CD8-positive, alpha-beta memory T cell (primary cell): ENCODE measurements around the gene PREX1. TPM values are rescaled to one million over a fixed set of nuclear protein-coding genes. Genes with fewer than 3 reads are reported as not detected.

Source experiments
- CTCF ChIA-PET: fragments of 350-600 bp; sonication (Branson Sonifier 250); formaldehyde crosslinking; loops from one replicate; lab custom pipeline; 2021; ENCODE audit warnings: antibody characterized with exemption; lab: Charles Lee
- POLR2A ChIA-PET: fragments of 350-600 bp; sonication (Branson Sonifier 250); formaldehyde crosslinking; loops from one replicate; lab custom pipeline; 2021; ENCODE audit warnings: antibody characterized with exemption; lab: Charles Lee
- DNase-seq, 5 donors: peaks; one replicate each; pipeline versions ENCODE4 v3.0.0 to v3.0.0-alpha.2; 2020 to 2022; ENCODE audit warnings: mixed read lengths in 1 of 5
- H3K27ac ChIP-seq: one replicate; pipeline ENCODE4 v1.7.0; 2013; ENCODE audit warnings: low read depth, mild to moderate bottlenecking, low read length, moderate library complexity
- H3K27me3 ChIP-seq: 2 replicates; pipeline ENCODE4 v1.7.0; 2013; ENCODE audit warnings: low read length, mild to moderate bottlenecking; ENCODE audit not compliant: insufficient read depth, poor library complexity, severe bottlenecking
- H3K36me3 ChIP-seq: 2 replicates; pipeline ENCODE4 v1.7.0; 2013; ENCODE audit warnings: mild to moderate bottlenecking, low read length, moderate library complexity; ENCODE audit not compliant: insufficient read depth
- H3K4me1 ChIP-seq: 2 replicates; pipeline ENCODE4 v1.7.0; 2013; ENCODE audit warnings: mild to moderate bottlenecking, low read length, moderate library complexity; ENCODE audit not compliant: insufficient read depth
- H3K4me3 ChIP-seq: 2 replicates; pipeline ENCODE4 v1.7.0; 2013; ENCODE audit warnings: mild to moderate bottlenecking, low read length
- H3K9me3 ChIP-seq: 2 replicates; pipeline ENCODE4 v1.7.0; 2013; ENCODE audit warnings: mild to moderate bottlenecking, low read length
- H3K27ac Mint-ChIP-seq, 8 donors: one replicate each; pipeline ENCODE4 v1.8.0; 2020 to 2021; ENCODE audit warnings: mixed read lengths in 8 of 8, mild to moderate bottlenecking in 6 of 8, inconsistent platforms in 3 of 8, moderate library complexity in 3 of 8
- H3K27me3 Mint-ChIP-seq, 2 donors: one replicate each; pipeline ENCODE4 v1.8.0; 2020 to 2021; ENCODE audit warnings: mixed read lengths in 2 of 2, mild to moderate bottlenecking in 1 of 2, moderate library complexity in 1 of 2
- H3K36me3 Mint-ChIP-seq, 3 donors: one replicate each; pipeline ENCODE4 v1.8.0; 2020 to 2021; ENCODE audit warnings: mixed read lengths in 3 of 3, inconsistent platforms in 1 of 3, mild to moderate bottlenecking in 1 of 3
- H3K4me1 Mint-ChIP-seq, 3 donors: one replicate each; pipeline ENCODE4 v1.8.0; 2020 to 2021; ENCODE audit warnings: mixed read lengths in 3 of 3, inconsistent platforms in 1 of 3, mild to moderate bottlenecking in 1 of 3
- H3K4me3 Mint-ChIP-seq, 7 donors: one replicate each; pipeline ENCODE4 v1.8.0; 2020 to 2021; ENCODE audit warnings: mixed read lengths in 7 of 7, mild to moderate bottlenecking in 6 of 7, moderate library complexity in 4 of 7, inconsistent platforms in 2 of 7
- H3K9me3 Mint-ChIP-seq, 5 donors: one replicate each; pipeline ENCODE4 v1.8.0; 2020 to 2022; ENCODE audit warnings: mixed read lengths in 5 of 5, mild to moderate bottlenecking in 3 of 5, moderate library complexity in 2 of 5, inconsistent platforms in 1 of 5
- polyA plus RNA-seq: library from polyadenylated mRNA; unstranded; fragments of 300-500 nt; fragmentation: Illumina TruSeq; gene quantifications from one replicate; pipeline ENCODE4 v1.2.3, GENCODE V29; 2021
- total RNA-seq, 2 experiments: library from RNA; stranded (reverse); gene quantifications; one replicate each; pipeline ENCODE4 v1.2.3, GENCODE V29; 2021

Gene PREX1
- total and polyA plus RNA-seq, 3 experiments from 2014 or later: 89.5 to 90.5 (median 90.0) TPM

GRCh38 chr20:48632017-48632824 is 195.6 kb downstream of the PREX1 start:
- peaks cover 12 to 91% (median 17%) of the 10 kb centered on the region in 3 donors for H3K36me3 Mint-ChIP-seq
- Histone ChIP-seq H3K36me3 (peaks cover 38% of the 10 kb centered on the region), H3K4me1 (no peaks in the 10 kb centered on the region), H3K9me3 (no peaks in the 10 kb centered on the region), H3K27ac (no peak overlapping the region), H3K4me3 (no peak overlapping the region), H3K27me3 (no peaks in the 10 kb centered on the region)
- no peak overlapping the region for H3K4me3 Mint-ChIP-seq
- ChIA-PET POLR2A (no interaction called here), CTCF (interaction anchor here (1.9 kb wide), 1 partner anchor 12 kb away, joined by 7 read pairs; no protein-coding TSS in a partner anchor)
- H3K4me1 Mint-ChIP-seq: peaks cover 0 to 11% (median 0%) of the 10 kb centered on the region in 3 donors
- H3K27ac Mint-ChIP-seq: peak overlapping the region in 2 of 8 donors; percentile 77
- DNase-seq: no peak
- no peaks in the 10 kb centered on the region for H3K9me3 Mint-ChIP-seq
- peaks cover 0 to 11% of the 10 kb centered on the region in 2 donors for H3K27me3 Mint-ChIP-seq

GRCh38 chr20:48631114-48632016 is 196.4 kb downstream of the PREX1 start:
- Histone ChIP-seq H3K27me3 (no peaks in the 10 kb centered on the region), H3K4me1 (no peaks in the 10 kb centered on the region), H3K27ac (no peak overlapping the region), H3K4me3 (no peak overlapping the region), H3K9me3 (no peaks in the 10 kb centered on the region), H3K36me3 (peaks cover 38% of the 10 kb centered on the region)
- Mint-ChIP-seq H3K27me3 (peaks cover 0 to 11% of the 10 kb centered on the region in 2 donors), H3K4me1 (peaks cover 0 to 11% (median 0%) of the 10 kb centered on the region in 3 donors), H3K4me3 (peak overlapping the region in 1 of 7 donors; percentile 3), H3K27ac (peak overlapping the region in 2 of 8 donors; percentile 32 to 33), H3K9me3 (no peaks in the 10 kb centered on the region), H3K36me3 (peaks cover 13 to 92% (median 20%) of the 10 kb centered on the region in 3 donors)
- ChIA-PET POLR2A (no interaction called here), CTCF (interaction anchor here (1.9 kb wide), 1 partner anchor 11 kb away, joined by 7 read pairs; no protein-coding TSS in a partner anchor)
- DNase-seq: no peak

- peaks cover 0 to 8% of the 10 kb centered on the region in 2 donors for H3K27me3 Mint-ChIP-seq
- H3K4me1 ChIP-seq: no peaks in the 10 kb centered on the region
- no peaks in the 10 kb centered on the region for H3K27me3 ChIP-seq
- H3K4me1 Mint-ChIP-seq: peaks cover 0 to 11% (median 0%) of the 10 kb centered on the region in 3 donors
- no peak overlapping the region for H3K27ac ChIP-seq
- H3K27ac Mint-ChIP-seq: peak overlapping the region in 3 of 8 donors; percentile 19 to 61 (median 36)
- POLR2A ChIA-PET: interaction anchor here (0.6 kb wide), 1 partner anchor 412 kb away, joined by 3 read pairs; no protein-coding TSS in a partner anchor
- H3K4me3 Mint-ChIP-seq: peak overlapping the region in 1 of 7 donors; percentile 27
- no peak for DNase-seq
- peaks cover 13 to 94% (median 20%) of the 10 kb centered on the region in 3 donors for H3K36me3 Mint-ChIP-seq
- CTCF ChIA-PET: interaction anchor here (1.7 kb wide), 1 partner anchor 10 kb away, joined by 11 read pairs; no protein-coding TSS in a partner anchor
- H3K36me3 ChIP-seq: peaks cover 33% of the 10 kb centered on the region
- no peak overlapping the region for H3K4me3 ChIP-seq
- H3K9me3 ChIP-seq: no peaks in the 10 kb centered on the region
- H3K9me3 Mint-ChIP-seq: no peaks in the 10 kb centered on the region
Observed at GRCh38 chr20:48630342-48631075, 197.3 kb downstream of the PREX1 start.

GRCh38 chr20:48629960-48630315 is 197.9 kb downstream of the PREX1 start:
- H3K4me3 ChIP-seq: no peak overlapping the region
- peak overlapping the region in 2 of 8 donors; percentile 19 to 54 for H3K27ac Mint-ChIP-seq
- H3K36me3 Mint-ChIP-seq: peaks cover 11 to 94% (median 20%) of the 10 kb centered on the region in 3 donors
- ChIA-PET CTCF (interaction anchor here (1.7 kb wide), 1 partner anchor 9 kb away, joined by 11 read pairs; no protein-coding TSS in a partner anchor), POLR2A (interaction anchor here (0.6 kb wide), 1 partner anchor 412 kb away, joined by 3 read pairs; no protein-coding TSS in a partner anchor)
- H3K9me3 ChIP-seq: no peaks in the 10 kb centered on the region
- DNase-seq: no peak
- no peak overlapping the region for H3K4me3 Mint-ChIP-seq
- H3K27me3 Mint-ChIP-seq: peaks cover 0 to 6% of the 10 kb centered on the region in 2 donors
- no peak overlapping the region for H3K27ac ChIP-seq
- H3K4me1 Mint-ChIP-seq: peaks cover 0 to 7% (median 0%) of the 10 kb centered on the region in 3 donors
- H3K9me3 Mint-ChIP-seq: no peaks in the 10 kb centered on the region
- H3K36me3 ChIP-seq: peaks cover 29% of the 10 kb centered on the region
- no peaks in the 10 kb centered on the region for H3K27me3 ChIP-seq
- no peaks in the 10 kb centered on the region for H3K4me1 ChIP-seq

- H3K27ac ChIP-seq: no peak overlapping the region
- no peaks in the 10 kb centered on the region for H3K9me3 Mint-ChIP-seq
- H3K4me1 ChIP-seq: no peaks in the 10 kb centered on the region
- no peaks in the 10 kb centered on the region for H3K27me3 ChIP-seq
- peak overlapping the region in 4 of 8 donors; percentile 29 to 81 (median 48) for H3K27ac Mint-ChIP-seq
- H3K4me3 Mint-ChIP-seq: no peak overlapping the region
- CTCF ChIA-PET: interaction anchor here (1.7 kb wide), 1 partner anchor 9 kb away, joined by 11 read pairs; no protein-coding TSS in a partner anchor
- peaks cover 0 to 6% (median 0%) of the 10 kb centered on the region in 3 donors for H3K4me1 Mint-ChIP-seq
- H3K27me3 Mint-ChIP-seq: peaks cover 0 to 4% of the 10 kb centered on the region in 2 donors
- H3K36me3 Mint-ChIP-seq: peaks cover 8 to 94% (median 20%) of the 10 kb centered on the region in 3 donors
- no peaks in the 10 kb centered on the region for H3K9me3 ChIP-seq
- H3K4me3 ChIP-seq: no peak overlapping the region
- POLR2A ChIA-PET: no interaction called here
- no peak for DNase-seq
- peaks cover 25% of the 10 kb centered on the region for H3K36me3 ChIP-seq
Observed at GRCh38 chr20:48629069-48629959, 198.5 kb downstream of the PREX1 start.

- Mint-ChIP-seq H3K36me3 (peaks cover 3 to 88% (median 14%) of the 10 kb centered on the region in 3 donors), H3K9me3 (no peaks in the 10 kb centered on the region), H3K4me3 (no peak overlapping the region), H3K27me3 (peaks cover 0 to 5% of the 10 kb centered on the region in 2 donors), H3K4me1 (peaks cover 0 to under 1% (median 0%) of the 10 kb centered on the region in 3 donors), H3K27ac (no peak overlapping the region)
- no peak for DNase-seq
- H3K4me1 ChIP-seq: no peaks in the 10 kb centered on the region
- no peak overlapping the region for H3K4me3 ChIP-seq
- no peak overlapping the region for H3K27ac ChIP-seq
- POLR2A ChIA-PET: no interaction called here
- no peaks in the 10 kb centered on the region for H3K9me3 ChIP-seq
- peaks cover 18% of the 10 kb centered on the region for H3K36me3 ChIP-seq
- no peaks in the 10 kb centered on the region for H3K27me3 ChIP-seq
- CTCF ChIA-PET: no interaction called here
Observed at GRCh38 chr20:48627737-48628128, 200.1 kb downstream of the PREX1 start.
